HCT116 (cell line): Measurements from ENCODE around the gene HACD3. TPM values are rescaled to one million over a fixed set of nuclear protein-coding genes. Genes with fewer than 3 reads are reported as not detected.
"Not testable (repeated sequence)": the region's sequence is repeated elsewhere in the genome, so short reads cannot be mapped to it uniquely, and the experiment has no call there.

Source experiments
- ATAC-seq: fragments of 200-7000 bp; cut with Tn5 transposase; 2 replicates; pipeline ENCODE4 v1.9.1; 2020; ENCODE audit warnings: mild to moderate bottlenecking, moderate library complexity
- BruUV-seq: library from RNA; stranded (reverse); fragments of 400-500 nt; replicated peaks from 2 replicates; lab custom pipeline; 2021; lab: Mats Ljungman, UMichigan
- CTCF ChIA-PET: fragments of 300-600 bp; sonication (Branson Sonifier 250); formaldehyde crosslinking; loops from one replicate; lab custom pipeline; 2021; ENCODE audit warnings: antibody characterized with exemption; lab: Charles Lee
- POLR2A ChIA-PET: fragments of 300-600, 350-600 bp; sonication (Branson Sonifier 250); formaldehyde crosslinking; loops from one replicate; lab custom pipeline; 2021; ENCODE audit warnings: antibody characterized with exemption; lab: Charles Lee
- RAD21 ChIA-PET, 2 experiments: fragments of 300-600 bp; sonication (Branson Sonifier 250); formaldehyde crosslinking; loops; one replicate each; lab custom pipeline; 2023; ENCODE audit warnings: low total read pairs in 2 of 2; ENCODE audit not compliant: uncharacterized antibody in 2 of 2, unreplicated experiment in 2 of 2, low non-redundant PET in 1 of 2; lab: Charles Lee
- DNase-seq: peaks from one replicate; pipeline ENCODE4 v3.0.0-alpha.2; 2010; ENCODE audit warnings: low read depth, low spot score
- H2AFZ ChIP-seq: fragments of 200-600 bp; shearing (Covaris generic), sonication (generic); 2 replicates; pipeline ENCODE4 v1.6.1; 2017; ENCODE audit warnings: low read depth, mixed run types, mixed read lengths, antibody characterized with exemption, low read length; ENCODE audit not compliant: poor library complexity, severe bottlenecking
- H3K27ac ChIP-seq: 2 replicates; pipeline ENCODE4 v1.5.1; 2012; ENCODE audit warnings: low read depth, low read length
- H3K27me3 ChIP-seq: fragments of 200-600 bp; sonication (generic); 2 replicates; pipeline ENCODE4 v1.6.1; 2016; ENCODE audit warnings: mixed run types, low read length, mixed read lengths; ENCODE audit not compliant: insufficient read depth
- H3K36me3 ChIP-seq, 2 experiments: fragments of 200-500 bp in 1 of 2; fragments of 200-600 bp in 1 of 2; sonication (Bioruptor generic) in 1 of 2; sonication (generic) in 1 of 2; 2 replicates each; pipeline versions ENCODE4 v1.5.1 to v1.6.1; 2014 to 2016; ENCODE audit warnings: low read length in 2 of 2, inconsistent platforms in 1 of 2, mixed read lengths in 1 of 2, mixed run types in 1 of 2; ENCODE audit not compliant: insufficient read depth in 2 of 2, control insufficient read depth in 1 of 2
- H3K4me1 ChIP-seq, 2 experiments: fragments of 200-600 bp in 1 of 2; sonication (generic) in 1 of 2; 2 replicates each; pipeline versions ENCODE4 v1.5.1 to v1.6.1; 2012 to 2017; ENCODE audit warnings: low read length in 2 of 2, inconsistent platforms in 1 of 2, mild to moderate bottlenecking in 1 of 2, mixed read lengths in 1 of 2, mixed run types in 1 of 2, moderate library complexity in 1 of 2; ENCODE audit not compliant: insufficient read depth in 2 of 2, control insufficient read depth in 1 of 2
- H3K4me2 ChIP-seq: fragments of 200-600 bp; sonication (generic); 2 replicates; pipeline ENCODE4 v1.6.1; 2017; ENCODE audit warnings: mixed run types, low read length, mixed read lengths
- H3K4me3 ChIP-seq, 2 experiments: fragments of 200-600 bp in 1 of 2; sonication (generic) in 1 of 2; replicated peaks in 1 of 2; 2 replicates each; pipeline ENCODE4 v1.5.1; 2011 to 2016; ENCODE audit warnings: low read length in 2 of 2, control low read depth in 1 of 2, low read depth in 1 of 2, mild to moderate bottlenecking in 1 of 2, mixed read lengths in 1 of 2, mixed run types in 1 of 2
- H3K79me2 ChIP-seq: fragments of 200-600 bp; sonication (generic); 2 replicates; pipeline ENCODE4 v1.6.1; 2017; ENCODE audit warnings: mild to moderate bottlenecking, mixed run types, low read length, moderate library complexity, mixed read lengths; ENCODE audit not compliant: insufficient read depth
- H3K9ac ChIP-seq: fragments of 200-600 bp; sonication (generic); 2 replicates; pipeline ENCODE4 v1.6.1; 2016; ENCODE audit warnings: low read length, mixed read lengths
- H3K9me2 ChIP-seq: fragments of 200-600 bp; sonication (generic), shearing (Covaris generic); 2 replicates; pipeline ENCODE4 v1.6.1; 2017; ENCODE audit warnings: mixed run types, mild to moderate bottlenecking, moderate library complexity; ENCODE audit not compliant: insufficient read depth
- H3K9me3 ChIP-seq, 2 experiments: fragments of 200-500 bp in 1 of 2; fragments of 200-600 bp in 1 of 2; sonication (Bioruptor generic) in 1 of 2; sonication (generic) in 1 of 2; 2 replicates each; pipeline ENCODE4 v1.6.1; 2014 to 2017; ENCODE audit warnings: low read length in 2 of 2, mixed read lengths in 2 of 2, inconsistent platforms in 1 of 2, low read depth in 1 of 2, mild to moderate bottlenecking in 1 of 2, mixed run types in 1 of 2, moderate library complexity in 1 of 2; ENCODE audit not compliant: control insufficient read depth in 1 of 2, insufficient read depth in 1 of 2
- H4K20me1 ChIP-seq: fragments of 200-600 bp; sonication (generic), shearing (Covaris generic); 2 replicates; pipeline ENCODE4 v1.6.1; 2017; ENCODE audit warnings: mixed run types, mild to moderate bottlenecking, moderate library complexity; ENCODE audit not compliant: insufficient read depth
- CBX3 ChIP-seq: IDR thresholded peaks from 2 replicates; pipeline ENCODE4 v1.6.1; 2012; ENCODE audit warnings: low read depth
- POLR2AphosphoS5 ChIP-seq: IDR thresholded peaks from 2 replicates; pipeline ENCODE4 v1.6.1; 2011; ENCODE audit warnings: mild to moderate bottlenecking, low read depth, low read length, moderate library complexity
- intact Hi-C: fragments of 100-400 bp; cut with micrococcal nuclease; formaldehyde crosslinking; loops from 2 replicates; pipeline ENCODE4 v1.10.0; 2022
- total RNA-seq: library from RNA; stranded (reverse); gene quantifications from one replicate; pipeline ENCODE4 v1.2.1, GENCODE V29; 2021; ENCODE audit not compliant: unreplicated experiment
- TF ChIP-seq, protein P1 (sequence below): IDR thresholded peaks from 2 replicates; pipeline ENCODE4 v1.6.1; 2011; ENCODE audit warnings: mild to moderate bottlenecking, low read length, moderate library complexity; ENCODE audit not compliant: insufficient replicate concordance; ENCODE audit errors: extremely low read depth
- TF ChIP-seq, protein P2 (sequence below), 3 experiments: fragments of 200-600 bp in 1 of 3; sonication (generic) in 1 of 3; IDR thresholded peaks in 2 of 3; conservative IDR thresholded peaks in 1 of 3; 2 replicates each; pipeline ENCODE4 v1.5.1; 2012 to 2017; ENCODE audit warnings: low read depth in 2 of 3, low read length in 2 of 3, antibody characterized with exemption in 1 of 3, borderline replicate concordance in 1 of 3, control low read depth in 1 of 3, mild to moderate bottlenecking in 1 of 3, mixed read lengths in 1 of 3, mixed run types in 1 of 3, moderate library complexity in 1 of 3; ENCODE audit not compliant: insufficient read depth in 1 of 3

The HACD3 gene
- total RNA-seq, 1 experiment from 2014 or later = 57.5 TPM

DNA sequence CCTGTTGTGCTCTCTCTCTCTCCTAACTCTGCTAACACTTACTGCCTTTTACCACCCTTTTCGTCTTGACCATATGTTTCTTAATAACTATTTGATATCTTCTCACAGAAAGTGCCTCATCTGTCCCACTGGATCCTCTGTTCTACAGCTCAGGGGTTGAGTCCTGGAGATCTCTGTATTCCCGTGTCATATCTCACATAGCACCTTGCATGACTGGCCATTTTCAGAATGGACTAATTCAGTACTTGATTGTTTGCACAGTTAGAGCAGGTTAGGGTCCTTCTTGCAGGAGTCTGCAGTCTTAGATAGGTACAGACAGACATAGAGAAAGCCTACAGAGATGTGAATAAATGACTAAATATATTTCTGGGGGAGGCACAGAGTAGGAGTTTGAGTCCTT is 20.9 kb downstream of the HACD3 start:
- BruUV-seq = no TSS peak

DNA sequence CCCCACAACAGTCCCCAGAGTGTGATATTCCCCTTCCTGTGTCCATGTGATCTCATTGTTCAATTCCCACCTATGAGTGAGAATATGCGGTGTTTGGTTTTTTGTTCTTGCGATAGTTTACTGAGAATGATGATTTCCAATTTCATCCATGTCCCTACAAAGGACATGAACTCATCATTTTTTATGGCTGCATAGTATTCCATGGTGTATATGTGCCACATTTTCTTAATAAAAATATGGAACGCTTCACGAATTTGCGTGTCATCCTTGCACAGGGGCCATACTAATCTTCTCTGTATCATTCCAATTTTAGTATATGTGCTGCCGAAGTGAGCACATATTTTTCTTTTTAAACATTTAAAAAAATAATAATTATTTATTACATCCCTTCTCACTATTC is 22.6 kb downstream of the HACD3 start:
- ATAC-seq, RAD21 ChIA-PET, H3K9me2 ChIP-seq, intact Hi-C loops, H3K4me3 ChIP-seq, H3K27me3 ChIP-seq, CTCF ChIA-PET, H3K27ac ChIP-seq, BruUV-seq, DNase-seq, H3K9ac ChIP-seq, H3K4me1 ChIP-seq, H3K9me3 ChIP-seq, H2AFZ ChIP-seq, H3K4me2 ChIP-seq, POLR2A ChIA-PET: not testable (repeated sequence)
- H3K79me2 ChIP-seq = peaks cover 69% of the 10 kb centered on the region
- H3K36me3 ChIP-seq = peaks cover 8 to 15% of the 10 kb centered on the region in 2 experiments; a peak in 2 of 4 replicates
- H4K20me1 ChIP-seq = peaks cover 12% of the 10 kb centered on the region; the same call in 1 of the 2 replicates

More for the DNA sequence above, 20.9 kb downstream of the HACD3 start:
- Histone ChIP-seq H3K79me2 (peaks cover 82% of the 10 kb centered on the region), H3K27ac (no peak overlapping the region), H3K9me3 (no peaks in the 10 kb centered on the region), H4K20me1 (peaks cover 14% of the 10 kb centered on the region; the same call in 1 of the 2 replicates), H3K9me2 (no peaks in the 10 kb centered on the region), H3K9ac (no peak overlapping the region), H3K4me3 (no peak overlapping the region), H2AFZ (no peak overlapping the region), H3K4me2 (no peak overlapping the region), H3K27me3 (no peaks in the 10 kb centered on the region), H3K36me3 (peaks cover under 1 to 7% of the 10 kb centered on the region in 2 experiments; a peak in 2 of 4 replicates), H3K4me1 (no peaks in the 10 kb centered on the region)
- ChIA-PET RAD21 (no interaction called here), POLR2A (no interaction called here), CTCF (no interaction called here)
- DNase-seq (no peak), ATAC-seq (no peak)
- intact Hi-C loops = no loop called here
- TF ChIP-seq, protein P1, sequence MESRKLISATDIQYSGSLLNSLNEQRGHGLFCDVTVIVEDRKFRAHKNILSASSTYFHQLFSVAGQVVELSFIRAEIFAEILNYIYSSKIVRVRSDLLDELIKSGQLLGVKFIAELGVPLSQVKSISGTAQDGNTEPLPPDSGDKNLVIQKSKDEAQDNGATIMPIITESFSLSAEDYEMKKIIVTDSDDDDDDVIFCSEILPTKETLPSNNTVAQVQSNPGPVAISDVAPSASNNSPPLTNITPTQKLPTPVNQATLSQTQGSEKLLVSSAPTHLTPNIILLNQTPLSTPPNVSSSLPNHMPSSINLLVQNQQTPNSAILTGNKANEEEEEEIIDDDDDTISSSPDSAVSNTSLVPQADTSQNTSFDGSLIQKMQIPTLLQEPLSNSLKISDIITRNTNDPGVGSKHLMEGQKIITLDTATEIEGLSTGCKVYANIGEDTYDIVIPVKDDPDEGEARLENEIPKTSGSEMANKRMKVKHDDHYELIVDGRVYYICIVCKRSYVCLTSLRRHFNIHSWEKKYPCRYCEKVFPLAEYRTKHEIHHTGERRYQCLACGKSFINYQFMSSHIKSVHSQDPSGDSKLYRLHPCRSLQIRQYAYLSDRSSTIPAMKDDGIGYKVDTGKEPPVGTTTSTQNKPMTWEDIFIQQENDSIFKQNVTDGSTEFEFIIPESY = no peak
- TF ChIP-seq POLR2AphosphoS5 (no peak), CBX3 (no peak)
- TF ChIP-seq, protein P2, sequence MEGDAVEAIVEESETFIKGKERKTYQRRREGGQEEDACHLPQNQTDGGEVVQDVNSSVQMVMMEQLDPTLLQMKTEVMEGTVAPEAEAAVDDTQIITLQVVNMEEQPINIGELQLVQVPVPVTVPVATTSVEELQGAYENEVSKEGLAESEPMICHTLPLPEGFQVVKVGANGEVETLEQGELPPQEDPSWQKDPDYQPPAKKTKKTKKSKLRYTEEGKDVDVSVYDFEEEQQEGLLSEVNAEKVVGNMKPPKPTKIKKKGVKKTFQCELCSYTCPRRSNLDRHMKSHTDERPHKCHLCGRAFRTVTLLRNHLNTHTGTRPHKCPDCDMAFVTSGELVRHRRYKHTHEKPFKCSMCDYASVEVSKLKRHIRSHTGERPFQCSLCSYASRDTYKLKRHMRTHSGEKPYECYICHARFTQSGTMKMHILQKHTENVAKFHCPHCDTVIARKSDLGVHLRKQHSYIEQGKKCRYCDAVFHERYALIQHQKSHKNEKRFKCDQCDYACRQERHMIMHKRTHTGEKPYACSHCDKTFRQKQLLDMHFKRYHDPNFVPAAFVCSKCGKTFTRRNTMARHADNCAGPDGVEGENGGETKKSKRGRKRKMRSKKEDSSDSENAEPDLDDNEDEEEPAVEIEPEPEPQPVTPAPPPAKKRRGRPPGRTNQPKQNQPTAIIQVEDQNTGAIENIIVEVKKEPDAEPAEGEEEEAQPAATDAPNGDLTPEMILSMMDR (IDR thresholded peaks at IDR 0.05 in 2 of 3, conservative IDR thresholded peaks at IDR 0.05 in 1 of 3; ENCODE audit: borderline replicate concordance in 1 of 3, insufficient read depth in 1 of 3, low read depth in 2 of 3, low read length in 2 of 3) = no peak
